ENCODE measurements around the gene MIER1. TPM values are rescaled to one million over a fixed set of nuclear protein-coding genes. Genes with fewer than 3 reads are reported as not detected.

MIER1 gene
- 51.9 TPM for total RNA-seq (2013)
- polyA plus RNA-seq (10 to 100 TPM; 14.0 to 28.0 (median 21.9) TPM), polyA minus RNA-seq (11.6 and 14.0 TPM in 2 replicates), total RNA-seq (88.7 to 192 (median 141) reads per million in 11 experiments)

DNA sequence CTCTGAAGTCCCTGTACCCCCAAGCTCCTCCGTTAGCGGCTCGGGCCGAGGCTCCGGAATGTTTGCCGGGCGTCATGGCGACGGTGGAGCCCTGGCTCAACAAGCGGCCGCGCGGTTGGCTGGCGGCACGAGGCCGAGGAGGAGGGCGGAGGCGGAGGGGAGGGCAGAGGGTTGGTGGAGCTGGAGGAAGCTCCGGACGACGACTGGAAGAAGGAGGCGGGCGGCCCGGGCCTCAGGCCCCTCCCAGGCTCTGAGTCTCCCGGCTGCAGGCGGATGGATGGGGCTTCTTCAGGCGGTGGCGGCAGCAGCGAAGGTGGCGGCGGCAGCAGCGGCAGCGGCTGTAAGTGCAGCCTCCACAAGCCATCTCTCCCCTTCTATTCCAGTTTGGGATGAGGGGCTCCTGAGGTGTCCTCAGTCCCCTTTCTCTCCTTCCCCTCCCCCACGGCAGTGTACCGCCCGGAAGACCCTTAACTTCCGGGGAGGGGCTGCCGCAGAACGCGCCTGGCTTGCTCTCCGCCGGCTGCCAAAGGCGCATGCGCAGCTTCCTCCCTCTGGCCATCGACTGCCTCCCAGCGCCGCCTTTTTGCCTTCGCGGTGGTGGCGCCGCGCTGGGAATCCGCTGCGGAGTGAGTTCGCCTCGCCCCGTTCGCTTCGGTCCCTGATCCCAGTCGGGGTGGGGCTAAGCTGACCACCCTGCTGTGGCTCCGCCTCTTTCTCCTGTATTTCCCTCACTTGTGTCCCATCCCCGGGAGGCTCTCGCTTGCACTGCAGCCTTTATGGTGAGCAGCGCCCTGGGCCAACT lies at the start of gene MIER1, which contains the start of gene DNAI4:
Gene MIER1, plus strand, starts transcription at position 235 of the 802 bp plus-strand sequence. Its CDS starts 39 bp downstream, at position 274.
Gene DNAI4, minus strand, starts transcription at position 101 of the 802 bp plus-strand sequence. Its CDS starts 25 bp downstream, at position 76.
- H4K20me1 ChIP-seq (ENCODE audit: insufficient read depth, low read length) = peaks cover 9% of the 10 kb centered on the region
- peaks cover 4 to 6% of the 10 kb centered on the region in 2 donors for H3K36me3 Mint-ChIP-seq
- intact Hi-C loops (cut with micrococcal nuclease) = loop anchor here in 1 of 2 donors (10.0 kb wide), 2 partner anchors 160 to 510 kb away; partner anchors contain the start of gene SERBP1
- peak within 1 kb of the TSS; percentile 97 for H2AFZ ChIP-seq (ENCODE audit: insufficient read depth, low read depth, low read length, poor library complexity, severe bottlenecking)
- no peaks in the 10 kb centered on the region for H3K36me3 ChIP-seq (replicated peaks in 1 of 2; ENCODE audit: control insufficient read depth in 1 of 2, insufficient read depth in 2 of 2, low read length in 2 of 2)
- H3K27me3 ChIP-seq (ENCODE audit: control insufficient read depth in 2 of 2, insufficient read depth in 2 of 2, low read length in 2 of 2) = no peaks in the 10 kb centered on the region
- H3K79me2 ChIP-seq (ENCODE audit: insufficient read depth, low read length) = peaks cover 51% of the 10 kb centered on the region
- H3K4me2 ChIP-seq (replicated peaks; ENCODE audit: extremely low read depth, low read length, poor library complexity, severe bottlenecking) = peak within 1 kb of the TSS; percentile 96
- TF ChIP-seq, protein P1, sequence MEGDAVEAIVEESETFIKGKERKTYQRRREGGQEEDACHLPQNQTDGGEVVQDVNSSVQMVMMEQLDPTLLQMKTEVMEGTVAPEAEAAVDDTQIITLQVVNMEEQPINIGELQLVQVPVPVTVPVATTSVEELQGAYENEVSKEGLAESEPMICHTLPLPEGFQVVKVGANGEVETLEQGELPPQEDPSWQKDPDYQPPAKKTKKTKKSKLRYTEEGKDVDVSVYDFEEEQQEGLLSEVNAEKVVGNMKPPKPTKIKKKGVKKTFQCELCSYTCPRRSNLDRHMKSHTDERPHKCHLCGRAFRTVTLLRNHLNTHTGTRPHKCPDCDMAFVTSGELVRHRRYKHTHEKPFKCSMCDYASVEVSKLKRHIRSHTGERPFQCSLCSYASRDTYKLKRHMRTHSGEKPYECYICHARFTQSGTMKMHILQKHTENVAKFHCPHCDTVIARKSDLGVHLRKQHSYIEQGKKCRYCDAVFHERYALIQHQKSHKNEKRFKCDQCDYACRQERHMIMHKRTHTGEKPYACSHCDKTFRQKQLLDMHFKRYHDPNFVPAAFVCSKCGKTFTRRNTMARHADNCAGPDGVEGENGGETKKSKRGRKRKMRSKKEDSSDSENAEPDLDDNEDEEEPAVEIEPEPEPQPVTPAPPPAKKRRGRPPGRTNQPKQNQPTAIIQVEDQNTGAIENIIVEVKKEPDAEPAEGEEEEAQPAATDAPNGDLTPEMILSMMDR (IDR thresholded peaks at IDR 0.05) = peak; percentile 8
- peak within 1 kb of the TSS; percentile 91 to 97 for H3K27ac ChIP-seq (ENCODE audit: low read depth in 1 of 2, low read length in 2 of 2)
- peaks cover 0 to 3% of the 10 kb centered on the region in 2 donors for H3K9me3 ChIP-seq (replicated peaks in 1 of 2; ENCODE audit: control insufficient read depth in 1 of 2, insufficient read depth in 1 of 2, low read length in 2 of 2)
- peaks cover 0 to 5% (median 0%) of the 10 kb centered on the region in 7 donors for H3K9me3 Mint-ChIP-seq
- H3K9ac ChIP-seq (ENCODE audit: insufficient read depth, low read length, poor library complexity, severe bottlenecking) = peak within 1 kb of the TSS; percentile 84
- WGBS (ENCODE audit: insufficient coverage) = 0% methylated on average over 44 of the region's 64 CpGs
- peaks cover 25 to 35% of the 10 kb centered on the region in 2 donors for H3K4me1 ChIP-seq (ENCODE audit: control insufficient read depth in 1 of 2, insufficient read depth in 2 of 2, low read length in 2 of 2)
- peak within 1 kb of the TSS; percentile 95 to 97 for H3K4me3 Mint-ChIP-seq
- peaks cover 29% of the 10 kb centered on the region for H3K4me1 Mint-ChIP-seq
- H3K4me3 ChIP-seq (replicated peaks in 1 of 3; ENCODE audit: low read depth in 2 of 3, low read length in 3 of 3) = peak within 1 kb of the TSS; percentile 86 to 96 (median 88)
- DNase-seq = peak; percentile 98
- peak within 1 kb of the TSS; percentile 94 to 98 (median 97) for H3K27ac Mint-ChIP-seq
- peaks cover 0 to 2% (median 0%) of the 10 kb centered on the region in 3 donors for H3K27me3 Mint-ChIP-seq (ENCODE audit: low read depth in 3 of 3)

DNA sequence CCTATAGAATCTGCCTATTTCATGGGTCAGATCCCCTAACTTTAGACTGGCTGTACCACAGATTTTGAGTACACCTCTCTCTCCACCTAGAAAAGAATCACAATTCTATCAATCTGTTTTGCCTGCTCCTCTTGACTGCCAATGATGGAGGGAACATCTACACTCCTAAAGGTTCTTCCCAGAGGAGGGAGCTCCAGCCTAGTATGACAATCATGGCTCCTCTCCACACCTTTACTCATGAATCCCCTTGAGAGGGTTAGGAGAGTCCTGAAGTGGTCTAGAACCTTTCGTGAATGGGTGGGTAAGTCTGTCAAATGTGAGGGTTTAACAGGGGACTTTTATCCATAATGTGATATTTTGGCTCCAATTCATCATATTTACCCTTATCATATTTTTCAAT lies 48.1 kb upstream of the MIER1 start:
- H4K20me1 ChIP-seq (ENCODE audit: insufficient read depth, low read length) = no peaks in the 10 kb centered on the region
- H3K4me3 Mint-ChIP-seq = no peak overlapping the region
- H3K4me1 ChIP-seq (ENCODE audit: control insufficient read depth in 1 of 2, insufficient read depth in 2 of 2, low read length in 2 of 2) = no peaks in the 10 kb centered on the region
- TF ChIP-seq, protein P1 (IDR thresholded peaks at IDR 0.05) = no peak
- H3K9me3 ChIP-seq (replicated peaks in 1 of 2; ENCODE audit: control insufficient read depth in 1 of 2, insufficient read depth in 1 of 2, low read length in 2 of 2) = peaks cover 0 to 8% of the 10 kb centered on the region in 2 donors
- H3K4me2 ChIP-seq (replicated peaks; ENCODE audit: extremely low read depth, low read length, poor library complexity, severe bottlenecking) = no peak overlapping the region
- no CpG with 5 or more reads among the region's 1 CpG for WGBS (ENCODE audit: insufficient coverage)
- H3K9ac ChIP-seq (ENCODE audit: insufficient read depth, low read length, poor library complexity, severe bottlenecking) = no peak overlapping the region
- H3K27ac Mint-ChIP-seq = no peak overlapping the region
- intact Hi-C loops (cut with micrococcal nuclease) = no loop called here
- no peaks in the 10 kb centered on the region for H3K36me3 Mint-ChIP-seq
- no peak overlapping the region for H3K4me3 ChIP-seq (replicated peaks in 1 of 3; ENCODE audit: low read depth in 2 of 3, low read length in 3 of 3)
- H3K27ac ChIP-seq (ENCODE audit: low read depth in 1 of 2, low read length in 2 of 2) = no peak overlapping the region
- H3K36me3 ChIP-seq (replicated peaks in 1 of 2; ENCODE audit: control insufficient read depth in 1 of 2, insufficient read depth in 2 of 2, low read length in 2 of 2) = no peaks in the 10 kb centered on the region
- H3K27me3 Mint-ChIP-seq (ENCODE audit: low read depth in 3 of 3) = no peaks in the 10 kb centered on the region
- no peak overlapping the region for H2AFZ ChIP-seq (ENCODE audit: insufficient read depth, low read depth, low read length, poor library complexity, severe bottlenecking)
- no peaks in the 10 kb centered on the region for H3K27me3 ChIP-seq (ENCODE audit: control insufficient read depth in 2 of 2, insufficient read depth in 2 of 2, low read length in 2 of 2)
- H3K9me3 Mint-ChIP-seq = peaks cover 9 to 22% (median 14%) of the 10 kb centered on the region in 7 donors
- no peaks in the 10 kb centered on the region for H3K79me2 ChIP-seq (ENCODE audit: insufficient read depth, low read length)
- DNase-seq = no peak
- no peaks in the 10 kb centered on the region for H3K4me1 Mint-ChIP-seq

Data from CD14-positive monocyte (primary cell).